K562 (cell line): ENCODE results near the gene BSN. TPM values are rescaled to one million over a fixed set of nuclear protein-coding genes. Genes with fewer than 3 reads are reported as not detected.
A peak's percentile ranks its signal among the peaks of the same experiment; 100 is the strongest.

Experiments used
- ATAC-seq: fragments of 200-7000 bp; cut with Tn5 transposase; 3 replicates; pipeline ENCODE4 v1.9.1; 2020; ENCODE audit warnings: moderate library complexity
- BruUV-seq: library from RNA; stranded (reverse); fragments of 400-500 nt; replicated peaks from 2 replicates; lab custom pipeline; 2021; lab: Mats Ljungman, UMichigan
- CTCF ChIA-PET: fragments of 300-600 bp; formaldehyde crosslinking; extraction: SDS; loops from one replicate; lab custom pipeline; 2021; ENCODE audit warnings: low intra/inter-chr PET ratio; lab: Yijun Ruan, JAX
- POLR2A ChIA-PET: fragments of 300-600, 350-650 bp; sonication (Branson Sonifier 250); formaldehyde crosslinking; extraction: SDS; loops from one replicate; lab custom pipeline; 2021; ENCODE audit warnings: antibody characterized with exemption, inconsistent platforms; lab: Yijun Ruan, JAX
- DNase-seq, 4 experiments: peaks; one replicate each; pipeline versions ENCODE4 v3.0.0 to v3.0.0-alpha.2; 2011 to 2018; ENCODE audit warnings: low spot score in 3 of 4, mixed read lengths in 3 of 4; ENCODE audit errors: extremely low read depth in 1 of 4
- FAIRE-seq: peaks from 2 replicates; lab custom pipeline; 2011; peaks lifted over from hg19 to GRCh38; lab: Jason Lieb, UNC
- H2AFZ ChIP-seq: 2 replicates; pipeline ENCODE4 v1.6.0; 2011; ENCODE audit warnings: low read depth, low read length, control low read depth, inconsistent platforms
- H3K27ac ChIP-seq: fragments of 200-600 bp; 3 replicates; pipeline ENCODE4 v1.8.0; 2011; ENCODE audit warnings: low read depth, mild to moderate bottlenecking, control low read depth, inconsistent platforms, low read length, moderate library complexity, mixed read lengths; ENCODE audit errors: extremely low read depth
- H3K27me3 ChIP-seq, 2 experiments: fragments of 300-600 bp in 1 of 2; 2 replicates in 1 of 2; 3 replicates in 1 of 2; pipeline versions ENCODE4 v1.6.0 to v1.8.0; 2011; ENCODE audit warnings: inconsistent platforms in 2 of 2, low read length in 2 of 2, mild to moderate bottlenecking in 1 of 2, mixed read lengths in 1 of 2, moderate library complexity in 1 of 2; ENCODE audit not compliant: control insufficient read depth in 2 of 2, insufficient read depth in 2 of 2
- H3K36me3 ChIP-seq: fragments of 300-600 bp; 3 replicates; pipeline ENCODE4 v1.8.0; 2011; ENCODE audit warnings: mild to moderate bottlenecking, low read length, inconsistent platforms; ENCODE audit not compliant: control insufficient read depth, insufficient read depth
- H3K4me1 ChIP-seq, 2 experiments: fragments of 200-600 bp in 1 of 2; replicated peaks in 1 of 2; 2 replicates in 1 of 2; 3 replicates in 1 of 2; pipeline versions ENCODE4 v1.5.1 to v1.8.0; 2011; ENCODE audit warnings: inconsistent platforms in 2 of 2, low read length in 2 of 2, mild to moderate bottlenecking in 1 of 2, mixed read lengths in 1 of 2, moderate library complexity in 1 of 2; ENCODE audit not compliant: control insufficient read depth in 2 of 2, insufficient read depth in 2 of 2
- H3K4me2 ChIP-seq: 2 replicates; pipeline ENCODE4 v1.6.1; 2011; ENCODE audit warnings: low read length, control low read depth, inconsistent platforms, mixed read lengths; ENCODE audit not compliant: insufficient read depth
- H3K4me3 ChIP-seq: fragments of 200-600 bp; sonication (generic), shearing (Covaris generic); 2 replicates; pipeline ENCODE4 v1.5.1; 2016; ENCODE audit warnings: control low read depth, inconsistent platforms
- H3K79me2 ChIP-seq: fragments of 200-600 bp; 3 replicates; pipeline ENCODE4 v1.8.0; 2011; ENCODE audit warnings: low read length, inconsistent platforms; ENCODE audit not compliant: control insufficient read depth, insufficient read depth
- H3K9ac ChIP-seq, 2 experiments: 2 replicates each; pipeline versions ENCODE4 v1.6.0 to v1.6.1; 2011; ENCODE audit warnings: low read depth in 2 of 2, low read length in 2 of 2, control low read depth in 1 of 2, inconsistent platforms in 1 of 2, mild to moderate bottlenecking in 1 of 2, mixed read lengths in 1 of 2; ENCODE audit not compliant: insufficient read depth in 1 of 2
- H3K9me1 ChIP-seq: one replicate; pipeline ENCODE4 v1.6.0; 2011; ENCODE audit warnings: inconsistent platforms, mild to moderate bottlenecking, low read length, moderate library complexity; ENCODE audit not compliant: control insufficient read depth, insufficient read depth
- H3K9me3 ChIP-seq: replicated peaks from 2 replicates; pipeline ENCODE4 v1.5.1; 2011; ENCODE audit warnings: low read depth, low read length, inconsistent platforms; ENCODE audit not compliant: control insufficient read depth, insufficient read depth
- H4K20me1 ChIP-seq: replicated peaks from 2 replicates; pipeline ENCODE4 v1.6.1; 2011; ENCODE audit warnings: low read length, inconsistent platforms, mixed read lengths; ENCODE audit not compliant: control insufficient read depth, insufficient read depth
- ARID3B ChIP-seq: fragments of 250-450 bp; sonication (Bioruptor Pico); IDR thresholded peaks from 2 replicates; pipeline ENCODE4 v1.4.0; 2020; ENCODE audit warnings: borderline replicate concordance
- CBFA2T3 ChIP-seq: fragments of 450-650 bp; IDR thresholded peaks from 2 replicates; pipeline ENCODE4 v1.6.1; 2017
- CBX1 ChIP-seq: sonication (generic); IDR thresholded peaks from 2 replicates; pipeline ENCODE4 v1.6.1; 2016; ENCODE audit warnings: antibody characterized with exemption, low read depth, mild to moderate bottlenecking
- ETV5 ChIP-seq: sonication (generic); formaldehyde crosslinking; IDR thresholded peaks from 2 replicates; pipeline ENCODE4 v1.4.0; 2020; ENCODE audit warnings: low read depth, mild to moderate bottlenecking, missing genetic modification reagents
- HMBOX1 ChIP-seq: sonication (generic); IDR thresholded peaks from 2 replicates; pipeline ENCODE4 v1.6.1; 2016
- MBD2 ChIP-seq: sonication (generic); IDR thresholded peaks from 2 replicates; pipeline ENCODE4 v1.6.1; 2016; ENCODE audit warnings: low read depth, borderline replicate concordance
- PHF8 ChIP-seq: fragments of 200-600 bp; sonication (generic); IDR thresholded peaks from 2 replicates; pipeline ENCODE4 v1.6.1; 2012; ENCODE audit warnings: mixed run types, mild to moderate bottlenecking, inconsistent platforms, low read length, moderate library complexity, borderline replicate concordance
- RBBP5 ChIP-seq: fragments of 200-600 bp; sonication (generic); IDR thresholded peaks from 2 replicates; pipeline ENCODE4 v1.6.1; 2012; ENCODE audit warnings: borderline replicate concordance, mild to moderate bottlenecking, low read length, control low read depth, inconsistent platforms; ENCODE audit not compliant: insufficient read depth, poor library complexity, severe bottlenecking
- TFAP4 ChIP-seq: sonication (generic); formaldehyde crosslinking; IDR thresholded peaks from 2 replicates; pipeline ENCODE4 v1.8.0; 2022; ENCODE audit warnings: missing genetic modification reagents, mild to moderate bottlenecking, moderate library complexity, borderline replicate concordance
- ZBTB1 ChIP-seq: sonication (generic); formaldehyde crosslinking; IDR thresholded peaks from 2 replicates; pipeline ENCODE4 v1.8.1; 2023; ENCODE audit warnings: missing genetic modification reagents, low read depth, mild to moderate bottlenecking, borderline replicate concordance
- ZNF384 ChIP-seq: IDR thresholded peaks from 2 replicates; pipeline ENCODE4 v1.6.1; 2012; ENCODE audit warnings: low read depth, low read length, improper control_type of control experiment
- ZNF592 ChIP-seq: fragments of 450-650 bp; IDR thresholded peaks from 2 replicates; pipeline ENCODE4 v1.6.1; 2017; ENCODE audit warnings: antibody characterized with exemption, mild to moderate bottlenecking
- WGBS: fragments of 100-300 bp; shearing (Covaris generic); methylation state at CpG from one replicate; pipeline ENCODE4 v1.1.6; 2016; ENCODE audit warnings: low coverage, mixed read lengths; ENCODE audit not compliant: insufficient coverage; ENCODE audit errors: missing lambda C conversion rate; 5-methylcytosine and 5-hydroxymethylcytosine counted together
- in situ Hi-C: fragments of 300-500 bp; cut with MboI; formaldehyde crosslinking; loops from 4 replicates; pipeline ENCODE4 v1.15.0; 2018; ENCODE audit warnings: inconsistent platforms, mixed read lengths
- intact Hi-C: fragments of 100-400 bp; cut with micrococcal nuclease; formaldehyde crosslinking; loops from 2 replicates; pipeline ENCODE4 v1.14.2; 2022
- polyA plus RNA-seq, 8 experiments: library from polyadenylated mRNA; depleted of rRNA in 4 of 8; stranded (reverse) in 5 of 8; unstranded in 3 of 8; fragments of >200 nt; fragmentation: Nextera tagmentation in 2 of 8; fragmentation: Illumina TruSeq in 1 of 8; extraction: Ambion mirVana in 2 of 8; extraction: Trizol in 1 of 8; gene quantifications; 2 replicates each; pipeline versions ENCODE4 v1.2.1 to v1.2.3, GENCODE V29; 2011 to 2014; ENCODE audit warnings: inconsistent platforms in 1 of 8, missing spikeins in 1 of 8
- total RNA-seq, 7 experiments: library from RNA; depleted of rRNA in 6 of 7; stranded (reverse); fragments of >200 nt in 6 of 7; fragmentation: Illumina TruSeq in 2 of 7; extraction: Trizol in 2 of 7; gene quantifications; 2 replicates each; pipeline versions ENCODE4 v1.2.1 to v1.2.3, GENCODE V29; 2011 to 2021; ENCODE audit warnings: low replicate concordance in 1 of 7

Gene BSN
- total and polyA plus RNA-seq, 9 of the 15 experiments (the other 6 are each of a cell fraction or from before 2014, with no cell fraction given): 0.03 to 1.5 (median 0.29) TPM

- in situ Hi-C loops: loop anchor here (5.0 kb wide), 1 partner anchor 131 kb away; no protein-coding TSS in a partner anchor
- Histone ChIP-seq H4K20me1 (no peaks in the 10 kb centered on the region; the same call in 1 of the 2 replicates), H3K9me1 (peaks cover 2% of the 10 kb centered on the region), H3K9ac (peak overlapping the region; percentile 95 to 98), H3K27ac (peak overlapping the region; percentile 94), H3K27me3 (no peaks in the 10 kb centered on the region), H3K79me2 (peaks cover 29% of the 10 kb centered on the region), H3K4me2 (peak overlapping the region; percentile 95), H2AFZ (peak overlapping the region; percentile 84), H3K4me1 (peaks cover 17 to 33% of the 10 kb centered on the region in 2 experiments; a peak in 4 of 5 replicates), H3K9me3 (no peaks in the 10 kb centered on the region), H3K4me3 (peak overlapping the region; percentile 81), H3K36me3 (peaks cover 33% of the 10 kb centered on the region; the same call in 2 of the 3 replicates)
- DNase-seq: peak in 2 of 4 experiments; percentile 26 to 45
- TSS peak; percentile 84 for BruUV-seq
- WGBS: 0% methylated on average over 2 of the region's 17 CpGs
- ChIA-PET POLR2A (interaction anchor here (0.7 to 1.0 kb wide), 3 partner anchors 16 to 208 kb away, joined by 4 to 5 read pairs (median 4); no protein-coding TSS in a partner anchor), CTCF (interaction anchor here (1.9 kb wide), 1 partner anchor 133 kb away, joined by 21 read pairs; no protein-coding TSS in a partner anchor)
- ATAC-seq: 0 out of 3 replicates have a peak, but pooled peaks have one; percentile 1
- intact Hi-C loops: loop anchor here (5.0 kb wide), 1 partner anchor 106 kb away; no protein-coding TSS in a partner anchor
- FAIRE-seq: no peak
- TF ChIP-seq CBFA2T3: peak; percentile 28; the same call in 1 of the 2 replicates
- 0 out of 2 replicates have a peak, but pooled peaks have one; percentile 42 for TF ChIP-seq TFAP4
- TF ChIP-seq ZBTB1 (CRISPR knock-in tag): no peak
- peak; percentile 55; the same call in 1 of the 2 replicates for TF ChIP-seq HMBOX1
- TF ChIP-seq RBBP5: peak; percentile 37
- TF ChIP-seq ARID3B: no peak
- TF ChIP-seq PHF8: peak; percentile 24; the same call in 1 of the 2 replicates
- TF ChIP-seq CBX1: no peak
- TF ChIP-seq ETV5: 0 out of 2 replicates have a peak, but pooled peaks have one; percentile 23
- peak; percentile 71; the same call in 1 of the 2 replicates for TF ChIP-seq ZNF592
- peak; percentile 30; the same call in 1 of the 2 replicates for TF ChIP-seq ZNF384
- no peak for TF ChIP-seq MBD2
These were observed 118.9 kb downstream of the BSN start for GRCh38 chr3:49673121-49673714.
